Measurements from ENCODE around the gene HTR2C. TPM values are rescaled to one million over a fixed set of nuclear protein-coding genes. Genes with fewer than 3 reads are reported as not detected.

Gene HTR2C
- total RNA-seq, 4 donors from 2014 or later = not detected

DNA sequence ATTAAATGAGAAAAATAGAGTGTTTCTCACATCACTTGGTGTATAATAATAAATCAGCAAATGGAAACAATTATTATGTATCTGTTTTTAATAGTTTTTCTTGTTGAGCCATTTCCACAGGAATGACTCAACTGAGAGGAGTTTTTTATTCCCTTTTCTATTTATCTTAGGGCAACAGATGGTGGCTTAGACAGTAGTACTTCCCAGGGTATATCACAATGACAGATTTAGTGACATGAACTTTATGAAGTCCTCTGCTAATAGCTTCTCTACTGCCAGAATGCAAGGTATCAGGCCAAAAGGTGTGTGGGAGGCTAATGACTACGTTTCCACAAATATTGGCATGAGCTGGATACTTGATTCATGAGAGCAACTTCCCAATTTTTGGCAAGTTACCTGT, 126.7 kb downstream of the HTR2C start:
- Histone ChIP-seq H3K36me3 (no peaks in the 10 kb centered on the region), H3K27ac (no peak overlapping the region), H3K4me3 (no peak overlapping the region), H3K27me3 (no peaks in the 10 kb centered on the region), H3K9me3 (no peaks in the 10 kb centered on the region), H3K4me1 (no peaks in the 10 kb centered on the region)
- no peak for ATAC-seq
- TF ChIP-seq EP300 (IDR thresholded peaks at IDR 0.05) (no peak), POLR2A (IDR thresholded peaks at IDR 0.05) (no peak)
- no CpG with 5 or more reads among the region's 1 CpG for WGBS, 2 donors (ENCODE audit: low coverage in 1 of 2)

DNA sequence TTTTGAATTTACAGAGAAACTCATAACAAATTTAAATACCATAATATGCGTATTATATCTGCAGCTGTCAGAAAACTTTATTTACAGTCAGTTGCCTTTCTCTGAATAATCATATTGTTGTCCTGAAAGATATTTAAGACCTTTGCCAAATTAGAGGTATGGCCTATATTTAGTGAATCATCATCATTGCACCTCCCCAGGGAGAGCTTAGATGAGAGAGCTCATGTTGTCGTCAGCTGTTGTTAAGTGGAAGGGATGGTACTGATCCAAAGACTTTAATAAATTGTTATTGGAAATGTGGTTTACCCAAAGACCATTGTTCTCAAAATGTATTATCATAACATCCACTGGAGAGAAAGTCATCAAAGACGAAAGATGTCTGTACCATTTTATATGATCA, 128.6 kb downstream of the HTR2C start:
- Histone ChIP-seq H3K4me3 (no peak overlapping the region), H3K9me3 (no peaks in the 10 kb centered on the region), H3K36me3 (no peaks in the 10 kb centered on the region), H3K4me1 (no peaks in the 10 kb centered on the region), H3K27me3 (no peaks in the 10 kb centered on the region), H3K27ac (no peak overlapping the region)
- 69 to 96% methylated on average over 2 of the region's 3 CpGs for WGBS, 2 donors (ENCODE audit: low coverage in 1 of 2)
- no peak for ATAC-seq
- TF ChIP-seq, protein P1, sequence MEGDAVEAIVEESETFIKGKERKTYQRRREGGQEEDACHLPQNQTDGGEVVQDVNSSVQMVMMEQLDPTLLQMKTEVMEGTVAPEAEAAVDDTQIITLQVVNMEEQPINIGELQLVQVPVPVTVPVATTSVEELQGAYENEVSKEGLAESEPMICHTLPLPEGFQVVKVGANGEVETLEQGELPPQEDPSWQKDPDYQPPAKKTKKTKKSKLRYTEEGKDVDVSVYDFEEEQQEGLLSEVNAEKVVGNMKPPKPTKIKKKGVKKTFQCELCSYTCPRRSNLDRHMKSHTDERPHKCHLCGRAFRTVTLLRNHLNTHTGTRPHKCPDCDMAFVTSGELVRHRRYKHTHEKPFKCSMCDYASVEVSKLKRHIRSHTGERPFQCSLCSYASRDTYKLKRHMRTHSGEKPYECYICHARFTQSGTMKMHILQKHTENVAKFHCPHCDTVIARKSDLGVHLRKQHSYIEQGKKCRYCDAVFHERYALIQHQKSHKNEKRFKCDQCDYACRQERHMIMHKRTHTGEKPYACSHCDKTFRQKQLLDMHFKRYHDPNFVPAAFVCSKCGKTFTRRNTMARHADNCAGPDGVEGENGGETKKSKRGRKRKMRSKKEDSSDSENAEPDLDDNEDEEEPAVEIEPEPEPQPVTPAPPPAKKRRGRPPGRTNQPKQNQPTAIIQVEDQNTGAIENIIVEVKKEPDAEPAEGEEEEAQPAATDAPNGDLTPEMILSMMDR (IDR thresholded peaks at IDR 0.05) = no peak

DNA sequence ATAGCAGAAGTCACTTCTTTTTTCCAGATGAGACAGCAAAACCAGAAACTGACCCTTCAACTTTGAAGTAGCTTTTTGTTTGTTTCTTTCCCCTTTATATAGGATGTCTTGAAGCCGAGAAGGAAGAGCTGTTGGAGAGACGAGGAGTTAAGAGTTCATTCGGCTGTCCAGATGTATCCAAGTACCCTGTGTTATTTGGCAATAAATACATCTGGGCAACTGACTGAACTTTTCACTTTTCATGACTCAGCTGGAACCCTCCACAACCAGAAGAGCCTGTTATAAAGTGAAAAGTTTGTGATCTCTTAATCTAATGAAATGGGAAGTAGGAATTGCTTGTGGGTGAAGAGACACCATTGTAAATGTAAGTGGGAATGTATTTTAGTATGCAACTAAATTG, 131.2 kb downstream of the HTR2C start:
- ATAC-seq = no peak
- Histone ChIP-seq H3K9me3 (no peaks in the 10 kb centered on the region), H3K4me3 (no peak overlapping the region), H3K27me3 (no peaks in the 10 kb centered on the region), H3K4me1 (no peaks in the 10 kb centered on the region), H3K36me3 (no peaks in the 10 kb centered on the region), H3K27ac (no peak overlapping the region)
- TF ChIP-seq POLR2A (IDR thresholded peaks at IDR 0.05) (no peak), EP300 (IDR thresholded peaks at IDR 0.05) (no peak), POLR2AphosphoS5 (IDR thresholded peaks at IDR 0.05) (no peak)
- TF ChIP-seq, protein P1 (IDR thresholded peaks at IDR 0.05) = no peak
- 32 to 66% methylated on average over 2 to 3 of the region's 3 CpGs for WGBS, 2 donors (ENCODE audit: low coverage in 1 of 2)

DNA sequence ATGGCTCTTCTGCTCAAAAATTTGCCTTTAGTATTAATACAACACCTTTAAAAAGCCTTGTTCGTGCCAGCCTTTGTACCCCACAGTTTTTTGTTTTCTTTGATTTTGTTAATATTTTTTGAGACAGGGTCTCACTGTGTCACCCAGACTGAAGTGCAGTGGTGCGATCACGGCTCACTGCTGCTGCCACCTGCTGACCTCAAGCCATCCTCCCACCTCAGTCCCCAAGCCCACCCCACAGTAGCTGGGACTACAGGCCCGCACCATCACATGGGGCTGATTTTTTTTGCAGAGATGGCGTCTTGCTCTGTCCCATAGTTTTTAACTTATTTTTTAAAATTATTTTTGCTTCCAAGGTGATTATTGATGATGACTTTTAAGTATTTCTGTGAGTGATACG, 134.0 kb downstream of the HTR2C start:
- no peak overlapping the region for H3K4me3 ChIP-seq
- WGBS, 2 donors (ENCODE audit: low coverage in 1 of 2) = 23 to 28% methylated on average over 5 to 6 of the region's 6 CpGs
- no peak for ATAC-seq
- TF ChIP-seq, protein P1 (IDR thresholded peaks at IDR 0.05) = peak in 1 of 4 experiments; percentile 28
- TF ChIP-seq POLR2A (IDR thresholded peaks at IDR 0.05) = no peak
- no peak for TF ChIP-seq POLR2AphosphoS5 (IDR thresholded peaks at IDR 0.05)
- no peak overlapping the region for H3K27ac ChIP-seq
- H3K27me3 ChIP-seq = no peaks in the 10 kb centered on the region
- no peaks in the 10 kb centered on the region for H3K9me3 ChIP-seq
- no peaks in the 10 kb centered on the region for H3K4me1 ChIP-seq
- H3K36me3 ChIP-seq = no peaks in the 10 kb centered on the region

DNA sequence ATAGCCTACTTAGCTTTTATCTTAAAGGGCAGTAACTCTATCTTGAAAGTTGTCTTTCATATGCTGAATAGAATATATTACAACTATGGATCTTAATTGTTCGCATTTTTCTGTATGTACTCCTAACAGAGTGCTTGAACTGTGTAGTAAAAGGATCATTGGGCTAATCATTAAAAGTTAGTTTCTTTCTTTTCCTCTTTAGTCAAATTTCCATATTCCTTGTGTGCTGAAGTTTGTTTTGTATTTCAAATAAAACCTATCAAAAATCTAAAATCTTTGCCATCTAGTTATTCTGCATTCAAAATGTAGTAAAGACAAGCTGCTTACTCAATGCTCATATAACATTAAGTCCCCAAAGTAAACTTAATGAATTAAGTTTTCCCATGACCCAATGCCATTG, 182.7 kb downstream of the HTR2C start:
- no peaks in the 10 kb centered on the region for H3K9me3 ChIP-seq
- no peak overlapping the region for H3K4me3 ChIP-seq
- no peaks in the 10 kb centered on the region for H3K4me1 ChIP-seq
- no peak for TF ChIP-seq POLR2A (IDR thresholded peaks at IDR 0.05)
- TF ChIP-seq, protein P1 (IDR thresholded peaks at IDR 0.05) = no peak
- no peak for TF ChIP-seq POLR2AphosphoS5 (IDR thresholded peaks at IDR 0.05)
- TF ChIP-seq EP300 (IDR thresholded peaks at IDR 0.05) = no peak
- 53 to 86% methylated on average over 1 of the region's 1 CpG for WGBS, 2 donors (ENCODE audit: low coverage in 1 of 2)
- H3K27me3 ChIP-seq = no peaks in the 10 kb centered on the region
- H3K36me3 ChIP-seq = no peaks in the 10 kb centered on the region
- no peak overlapping the region for H3K27ac ChIP-seq
- ATAC-seq = no peak

DNA sequence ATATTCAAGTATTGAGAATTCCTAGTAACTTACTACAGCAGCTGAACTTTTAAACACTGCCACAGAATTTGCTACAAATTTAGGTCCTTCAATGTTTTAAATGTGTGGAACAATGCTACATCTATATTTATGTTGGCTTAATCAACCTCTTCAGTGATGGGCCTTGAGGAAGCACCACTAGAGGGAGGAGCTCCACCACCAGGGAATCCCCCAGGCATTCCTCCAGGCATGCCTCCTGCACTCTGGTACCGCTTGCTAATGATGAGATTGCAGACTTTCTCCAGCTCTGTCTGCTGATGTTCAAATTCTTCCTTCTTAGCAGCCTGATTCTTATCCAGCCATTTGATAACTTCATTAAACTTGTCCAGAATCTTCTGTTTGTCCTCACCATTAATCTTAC, 190.8 kb downstream of the HTR2C start:
- Histone ChIP-seq H3K4me1 (no peaks in the 10 kb centered on the region), H3K27me3 (no peaks in the 10 kb centered on the region), H3K4me3 (no peak overlapping the region), H3K27ac (no peak overlapping the region), H3K9me3 (no peaks in the 10 kb centered on the region), H3K36me3 (no peaks in the 10 kb centered on the region)
- TF ChIP-seq POLR2A (IDR thresholded peaks at IDR 0.05) (no peak), EP300 (IDR thresholded peaks at IDR 0.05) (no peak), POLR2AphosphoS5 (IDR thresholded peaks at IDR 0.05) (no peak)
- TF ChIP-seq, protein P1 (IDR thresholded peaks at IDR 0.05) = no peak
- 63 to 100% methylated on average over 1 of the region's 1 CpG for WGBS, 2 donors (ENCODE audit: low coverage in 1 of 2)
- no peak for ATAC-seq
